Esophagus (tissue), 2 donors: ENCODE measurements around the gene ESD. TPM values are rescaled to one million over a fixed set of nuclear protein-coding genes. Genes with fewer than 3 reads are reported as not detected.
"Not testable (repeated sequence)": the region's sequence is repeated elsewhere in the genome, so short reads cannot be mapped to it uniquely, and the experiment has no call there.

Experiments
- H3K27ac ChIP-seq, 2 donors: one replicate each; pipeline ENCODE4 v1.5.1; 2013; ENCODE audit warnings: low read depth in 2 of 2, mild to moderate bottlenecking in 2 of 2, inconsistent platforms in 1 of 2, low read length in 1 of 2, moderate library complexity in 1 of 2
- H3K27me3 ChIP-seq, 2 donors: one replicate each; pipeline ENCODE4 v1.6.1; 2013; ENCODE audit warnings: low read length in 2 of 2, control low read depth in 1 of 2, mild to moderate bottlenecking in 1 of 2; ENCODE audit not compliant: insufficient read depth in 2 of 2, control insufficient read depth in 1 of 2
- H3K36me3 ChIP-seq, 2 donors: one replicate each; pipeline ENCODE4 v1.6.1; 2013; ENCODE audit warnings: low read length in 1 of 2; ENCODE audit not compliant: control insufficient read depth in 2 of 2, insufficient read depth in 2 of 2
- H3K4me1 ChIP-seq, 2 donors: one replicate each; pipeline ENCODE4 v1.6.1; 2013; ENCODE audit warnings: low read length in 1 of 2; ENCODE audit not compliant: control insufficient read depth in 2 of 2, insufficient read depth in 2 of 2
- H3K4me3 ChIP-seq, 2 donors: one replicate each; pipeline ENCODE4 v1.5.1; 2013; ENCODE audit warnings: low read length in 2 of 2, mild to moderate bottlenecking in 2 of 2, low read depth in 1 of 2, moderate library complexity in 1 of 2
- H3K9me3 ChIP-seq, 2 donors: one replicate each; pipeline ENCODE4 v1.6.1; 2013; ENCODE audit warnings: mild to moderate bottlenecking in 2 of 2, low read depth in 1 of 2, low read length in 1 of 2, moderate library complexity in 1 of 2; ENCODE audit not compliant: control insufficient read depth in 2 of 2, insufficient read depth in 1 of 2
- WGBS, 2 donors: extraction: QIAGEN DNeasy Blood & Tissue Kit; methylation state at CpG; one replicate each; pipeline ENCODE4 v1.1.7; 2013; 5-methylcytosine and 5-hydroxymethylcytosine counted together
- polyA plus RNA-seq, 2 donors: library from polyadenylated mRNA; stranded (reverse); fragments of 200-250 nt; gene quantifications; one replicate each; pipeline ENCODE4 v1.2.3, GENCODE V29; 2013
- donor health status: healthy with polysubstance abuse.
- donor health status: Bipolar disorder and iron deficiency.

ESD gene
- polyA plus RNA-seq, 2 donors = 35.8 to 87.7 TPM

GRCh38 chr13:46817838-46818476 is 21.0 kb upstream of the ESD start:
- no peak overlapping the region for H3K27ac ChIP-seq
- WGBS, 2 donors = 84 to 91% methylated on average over 13 of the region's 13 CpGs
- H3K36me3 ChIP-seq = no peaks in the 10 kb centered on the region
- no peaks in the 10 kb centered on the region for H3K9me3 ChIP-seq
- no peak overlapping the region for H3K4me3 ChIP-seq
- no peaks in the 10 kb centered on the region for H3K4me1 ChIP-seq
- H3K27me3 ChIP-seq = no peaks in the 10 kb centered on the region

- no peak overlapping the region for H3K27ac ChIP-seq
- H3K27me3 ChIP-seq = no peaks in the 10 kb centered on the region
- 63 to 72% methylated on average over 1 of the region's 1 CpG for WGBS, 2 donors
- no peaks in the 10 kb centered on the region for H3K9me3 ChIP-seq
- no peaks in the 10 kb centered on the region for H3K4me1 ChIP-seq
- H3K4me3 ChIP-seq = no peak overlapping the region
- H3K36me3 ChIP-seq = no peaks in the 10 kb centered on the region
Observed at GRCh38 chr13:46817095-46817494, 20.1 kb upstream of the ESD start.

GRCh38 chr13:46816371-46816770 is 19.4 kb upstream of the ESD start:
- 83 to 84% methylated on average over 1 of the region's 1 CpG for WGBS, 2 donors
- no peaks in the 10 kb centered on the region for H3K9me3 ChIP-seq
- no peak overlapping the region for H3K4me3 ChIP-seq
- no peaks in the 10 kb centered on the region for H3K36me3 ChIP-seq
- H3K27me3 ChIP-seq = no peaks in the 10 kb centered on the region
- H3K4me1 ChIP-seq = no peaks in the 10 kb centered on the region
- no peak overlapping the region for H3K27ac ChIP-seq

GRCh38 chr13:46812301-46812797 is 15.4 kb upstream of the ESD start:
- Histone ChIP-seq H3K27ac (no peak overlapping the region), H3K36me3 (no peaks in the 10 kb centered on the region), H3K4me3 (no peak overlapping the region), H3K4me1 (no peaks in the 10 kb centered on the region), H3K27me3 (no peaks in the 10 kb centered on the region), H3K9me3 (no peaks in the 10 kb centered on the region)

GRCh38 chr13:46810440-46810839 is 13.5 kb upstream of the ESD start:
- Histone ChIP-seq H3K36me3 (no peaks in the 10 kb centered on the region), H3K4me3 (no peak overlapping the region), H3K27me3 (no peaks in the 10 kb centered on the region), H3K27ac (no peak overlapping the region), H3K4me1 (no peaks in the 10 kb centered on the region), H3K9me3 (no peaks in the 10 kb centered on the region)
- 90 to 92% methylated on average over 5 of the region's 5 CpGs for WGBS, 2 donors

- not testable (repeated sequence) for H3K4me1 ChIP-seq, H3K27me3 ChIP-seq, H3K9me3 ChIP-seq, H3K27ac ChIP-seq, H3K36me3 ChIP-seq, H3K4me3 ChIP-seq
- 74% methylated on average over 1 of the region's 1 CpG for WGBS, 2 donors
Observed at GRCh38 chr13:46804921-46805320, 8.0 kb upstream of the ESD start.

GRCh38 chr13:46804391-46804815 is 7.4 kb upstream of the ESD start:
- no peaks in the 10 kb centered on the region for H3K36me3 ChIP-seq
- no peaks in the 10 kb centered on the region for H3K4me1 ChIP-seq
- H3K4me3 ChIP-seq = no peak overlapping the region
- WGBS, 2 donors = 86 to 91% methylated on average over 3 of the region's 3 CpGs
- no peaks in the 10 kb centered on the region for H3K9me3 ChIP-seq
- no peaks in the 10 kb centered on the region for H3K27me3 ChIP-seq
- no peak overlapping the region for H3K27ac ChIP-seq

GRCh38 chr13:46803586-46803985 is 6.6 kb upstream of the ESD start:
- H3K4me3 ChIP-seq = no peak overlapping the region
- H3K36me3 ChIP-seq = no peaks in the 10 kb centered on the region
- H3K4me1 ChIP-seq = no peaks in the 10 kb centered on the region
- H3K9me3 ChIP-seq = no peaks in the 10 kb centered on the region
- no peaks in the 10 kb centered on the region for H3K27me3 ChIP-seq
- WGBS, 2 donors = 92 to 95% methylated on average over 5 of the region's 5 CpGs
- no peak overlapping the region for H3K27ac ChIP-seq

- 43 to 48% methylated on average over 1 of the region's 1 CpG for WGBS, 2 donors
- no peak overlapping the region for H3K27ac ChIP-seq
- no peak overlapping the region for H3K4me3 ChIP-seq
- H3K4me1 ChIP-seq = no peaks in the 10 kb centered on the region
- H3K36me3 ChIP-seq = no peaks in the 10 kb centered on the region
- no peaks in the 10 kb centered on the region for H3K9me3 ChIP-seq
- no peaks in the 10 kb centered on the region for H3K27me3 ChIP-seq
Observed at GRCh38 chr13:46801858-46802257, 4.9 kb upstream of the ESD start.

GRCh38 chr13:46799139-46799538 is 2.2 kb upstream of the ESD start:
- H3K27me3 ChIP-seq = no peaks in the 10 kb centered on the region
- 88 to 92% methylated on average over 4 of the region's 4 CpGs for WGBS, 2 donors
- no peaks in the 10 kb centered on the region for H3K36me3 ChIP-seq
- no peak overlapping the region for H3K4me3 ChIP-seq
- H3K9me3 ChIP-seq = no peaks in the 10 kb centered on the region
- H3K27ac ChIP-seq = no peak overlapping the region
- peaks cover 0 to 2% of the 10 kb centered on the region in 2 donors for H3K4me1 ChIP-seq
